GM21737 (cell line): ENCODE measurements around the gene TM4SF5.
A peak's percentile ranks its signal among the peaks of the same experiment; 100 is the strongest.

Source experiments
- ATAC-seq: cut with Tn5 transposase; IDR thresholded peaks from one replicate; pipeline ENCODE4 v1.9.1; 2021; ENCODE audit warnings: mild to moderate bottlenecking, moderate library complexity; ENCODE audit not compliant: unreplicated experiment

Gene TM4SF5

GRCh38 chr17:4823373-4824089 is 51.8 kb downstream of the TM4SF5 start:
- ATAC-seq, result no peak

GRCh38 chr17:4827399-4827798 is 55.7 kb downstream of the TM4SF5 start:
- no peak for ATAC-seq

- ATAC-seq, result peak; percentile 5
Measured at GRCh38 chr17:4832829-4833177, 61.1 kb downstream of the TM4SF5 start.
